ENCODE measurements around the gene ZRANB1. TPM values are rescaled to one million over a fixed set of nuclear protein-coding genes. Genes with fewer than 3 reads are reported as not detected.
"Not testable (repeated sequence)": the region's sequence is repeated elsewhere in the genome, so short reads cannot be mapped to it uniquely, and the experiment has no call there.

Gene ZRANB1
- total RNA-seq, 2 experiments from 2014 or later = 21.2 to 22.2 TPM

DNA sequence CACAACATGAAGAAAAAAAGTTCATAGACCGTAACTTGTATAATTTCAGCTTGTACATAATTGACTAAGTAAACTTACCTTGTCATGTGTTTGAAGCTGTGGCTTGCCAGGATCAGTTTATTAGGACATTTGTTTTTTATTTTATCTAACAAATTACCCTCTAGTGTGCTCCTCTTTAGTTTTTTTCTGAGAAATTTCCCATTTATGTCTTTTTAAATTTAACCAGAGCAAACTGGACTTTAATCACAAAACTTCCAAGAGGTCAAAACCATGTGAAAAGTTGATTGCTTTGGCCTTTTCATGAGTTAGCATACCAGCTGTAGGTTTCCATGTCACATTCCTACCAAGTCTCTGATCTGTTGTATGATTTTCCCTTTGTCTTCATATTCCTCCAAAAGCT lies 42.5 kb downstream of the ZRANB1 start:
- no peak overlapping the region for H3K27ac Mint-ChIP-seq
- DNase-seq (no peak), ATAC-seq (ENCODE audit: poor library complexity) (no peak)
- Histone ChIP-seq H3K4me3 (ENCODE audit: low read length) (no peak overlapping the region), H3K9me3 (ENCODE audit: control insufficient read depth in 1 of 2, insufficient read depth in 1 of 2, low read length in 2 of 2) (no peaks in the 10 kb centered on the region), H3K27me3 (ENCODE audit: control insufficient read depth in 1 of 2, insufficient read depth in 2 of 2, low read length in 2 of 2) (no peaks in the 10 kb centered on the region), H3K27ac (ENCODE audit: low read depth in 1 of 2, low read length in 2 of 2) (no peak overlapping the region), H3K4me1 (ENCODE audit: insufficient read depth, low read length) (no peaks in the 10 kb centered on the region), H3K36me3 (ENCODE audit: insufficient read depth, low read length) (peaks cover 63% of the 10 kb centered on the region)
- TF ChIP-seq, protein P1, sequence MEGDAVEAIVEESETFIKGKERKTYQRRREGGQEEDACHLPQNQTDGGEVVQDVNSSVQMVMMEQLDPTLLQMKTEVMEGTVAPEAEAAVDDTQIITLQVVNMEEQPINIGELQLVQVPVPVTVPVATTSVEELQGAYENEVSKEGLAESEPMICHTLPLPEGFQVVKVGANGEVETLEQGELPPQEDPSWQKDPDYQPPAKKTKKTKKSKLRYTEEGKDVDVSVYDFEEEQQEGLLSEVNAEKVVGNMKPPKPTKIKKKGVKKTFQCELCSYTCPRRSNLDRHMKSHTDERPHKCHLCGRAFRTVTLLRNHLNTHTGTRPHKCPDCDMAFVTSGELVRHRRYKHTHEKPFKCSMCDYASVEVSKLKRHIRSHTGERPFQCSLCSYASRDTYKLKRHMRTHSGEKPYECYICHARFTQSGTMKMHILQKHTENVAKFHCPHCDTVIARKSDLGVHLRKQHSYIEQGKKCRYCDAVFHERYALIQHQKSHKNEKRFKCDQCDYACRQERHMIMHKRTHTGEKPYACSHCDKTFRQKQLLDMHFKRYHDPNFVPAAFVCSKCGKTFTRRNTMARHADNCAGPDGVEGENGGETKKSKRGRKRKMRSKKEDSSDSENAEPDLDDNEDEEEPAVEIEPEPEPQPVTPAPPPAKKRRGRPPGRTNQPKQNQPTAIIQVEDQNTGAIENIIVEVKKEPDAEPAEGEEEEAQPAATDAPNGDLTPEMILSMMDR (IDR thresholded peaks at IDR 0.05) = no peak
- intact Hi-C loops (cut with DNase I, micrococcal nuclease) = loop anchor here in 1 of 2 experiments (5.0 kb wide), 1 partner anchor 57 kb away; no protein-coding TSS in a partner anchor
- no peaks in the 10 kb centered on the region for H3K27me3 Mint-ChIP-seq
- no peak overlapping the region for H3K4me3 Mint-ChIP-seq
- ChIA-PET POLR2A (no interaction called here), CTCF (no interaction called here)
- peaks cover 96% of the 10 kb centered on the region for H3K36me3 Mint-ChIP-seq (ENCODE audit: low read depth)
- no peaks in the 10 kb centered on the region for H3K4me1 Mint-ChIP-seq (ENCODE audit: low read depth)
- H3K9me3 Mint-ChIP-seq = no peaks in the 10 kb centered on the region

DNA sequence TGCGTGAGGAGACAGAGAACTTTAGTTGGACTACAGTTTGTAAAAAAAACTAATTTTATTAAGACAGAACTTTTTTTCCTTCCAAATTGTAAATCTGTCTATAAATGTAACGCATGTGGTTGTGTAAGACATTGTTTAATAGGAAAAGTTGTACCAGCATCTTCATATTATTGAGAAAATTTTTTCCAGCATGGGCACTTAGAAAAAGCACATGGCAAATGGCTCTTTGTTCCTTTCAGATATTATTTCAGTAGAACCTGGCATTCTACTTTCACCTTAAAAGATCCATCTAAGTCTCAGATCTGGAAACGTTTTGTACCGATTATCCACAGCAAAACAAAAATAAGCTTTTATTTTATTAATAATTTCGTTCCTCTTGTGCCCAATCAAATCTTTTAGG lies 43.2 kb downstream of the ZRANB1 start:
- Mint-ChIP-seq H3K36me3 (ENCODE audit: low read depth) (peaks cover 92% of the 10 kb centered on the region), H3K27ac (no peak overlapping the region), H3K4me1 (ENCODE audit: low read depth) (no peaks in the 10 kb centered on the region), H3K27me3 (no peaks in the 10 kb centered on the region), H3K9me3 (no peaks in the 10 kb centered on the region), H3K4me3 (no peak overlapping the region)
- POLR2A ChIA-PET = no interaction called here
- Histone ChIP-seq H3K4me1 (ENCODE audit: insufficient read depth, low read length) (no peaks in the 10 kb centered on the region), H3K27ac (ENCODE audit: low read depth in 1 of 2, low read length in 2 of 2) (no peak overlapping the region), H3K4me3 (ENCODE audit: low read length) (no peak overlapping the region), H3K27me3 (ENCODE audit: control insufficient read depth in 1 of 2, insufficient read depth in 2 of 2, low read length in 2 of 2) (no peaks in the 10 kb centered on the region), H3K36me3 (ENCODE audit: insufficient read depth, low read length) (peaks cover 62% of the 10 kb centered on the region), H3K9me3 (ENCODE audit: control insufficient read depth in 1 of 2, insufficient read depth in 1 of 2, low read length in 2 of 2) (no peaks in the 10 kb centered on the region)
- CTCF ChIA-PET = no interaction called here
- ATAC-seq (ENCODE audit: poor library complexity) = no peak
- no peak for DNase-seq
- intact Hi-C loops (cut with DNase I, micrococcal nuclease) = no loop called here
- TF ChIP-seq, protein P1 (IDR thresholded peaks at IDR 0.05) = no peak

DNA sequence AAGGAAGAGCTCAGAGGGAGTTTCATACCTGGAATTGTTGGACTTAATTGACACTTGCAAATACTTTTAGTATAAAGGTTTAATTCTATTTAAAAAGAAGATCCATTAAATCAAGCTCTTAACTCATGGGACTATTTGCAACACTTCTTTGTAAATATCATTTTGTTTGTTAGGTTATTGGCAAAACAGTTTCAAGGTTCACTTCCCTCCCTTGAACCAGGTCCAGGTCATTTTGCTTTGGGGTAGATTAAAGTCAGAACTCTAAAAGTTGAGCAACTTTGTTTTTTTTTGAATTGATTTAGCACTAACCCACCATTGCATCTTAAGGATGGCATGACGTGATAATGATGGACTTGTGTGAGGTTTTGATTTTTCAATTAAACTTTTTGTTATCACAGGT lies 45.9 kb downstream of the ZRANB1 start:
- DNase-seq (no peak), ATAC-seq (ENCODE audit: poor library complexity) (no peak)
- Histone ChIP-seq H3K4me3 (ENCODE audit: low read length) (no peak overlapping the region), H3K27me3 (ENCODE audit: control insufficient read depth in 1 of 2, insufficient read depth in 2 of 2, low read length in 2 of 2) (no peaks in the 10 kb centered on the region), H3K9me3 (ENCODE audit: control insufficient read depth in 1 of 2, insufficient read depth in 1 of 2, low read length in 2 of 2) (no peaks in the 10 kb centered on the region), H3K27ac (ENCODE audit: low read depth in 1 of 2, low read length in 2 of 2) (no peak overlapping the region), H3K36me3 (ENCODE audit: insufficient read depth, low read length) (peaks cover 44% of the 10 kb centered on the region), H3K4me1 (ENCODE audit: insufficient read depth, low read length) (no peaks in the 10 kb centered on the region)
- Mint-ChIP-seq H3K4me3 (no peak overlapping the region), H3K36me3 (ENCODE audit: low read depth) (peaks cover 72% of the 10 kb centered on the region), H3K27ac (no peak overlapping the region), H3K9me3 (no peaks in the 10 kb centered on the region), H3K27me3 (no peaks in the 10 kb centered on the region), H3K4me1 (ENCODE audit: low read depth) (no peaks in the 10 kb centered on the region)
- TF ChIP-seq, protein P1 (IDR thresholded peaks at IDR 0.05) = no peak
- ChIA-PET POLR2A (no interaction called here), CTCF (no interaction called here)
- intact Hi-C loops (cut with DNase I, micrococcal nuclease) = no loop called here

DNA sequence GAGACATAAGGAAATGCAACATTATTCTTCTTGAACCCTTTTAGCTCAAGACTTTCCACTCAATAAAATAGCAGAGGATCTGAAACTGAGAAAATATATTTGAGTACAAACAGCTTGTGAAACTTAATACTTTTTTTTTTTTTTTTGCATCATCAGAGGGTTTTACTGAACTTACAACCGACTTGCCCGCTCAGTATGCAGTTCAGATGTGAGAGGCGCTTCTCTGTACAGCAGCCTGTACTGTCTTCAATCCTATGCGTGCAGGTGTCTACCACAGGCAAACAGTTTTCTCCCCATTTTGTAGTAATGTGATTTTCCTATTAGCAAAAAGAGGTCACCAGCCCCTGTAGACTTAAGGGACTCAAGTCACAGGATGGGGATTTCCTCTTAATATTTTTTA lies 46.8 kb downstream of the ZRANB1 start:
- peaks cover 62% of the 10 kb centered on the region for H3K36me3 Mint-ChIP-seq (ENCODE audit: low read depth)
- H3K9me3 ChIP-seq (ENCODE audit: control insufficient read depth in 1 of 2, insufficient read depth in 1 of 2, low read length in 2 of 2); H3K4me1 ChIP-seq (ENCODE audit: insufficient read depth, low read length); H3K4me1 Mint-ChIP-seq (ENCODE audit: low read depth); H3K9me3 Mint-ChIP-seq; POLR2A ChIA-PET; DNase-seq; H3K4me3 Mint-ChIP-seq; H3K4me3 ChIP-seq (ENCODE audit: low read length); intact Hi-C loops (cut with DNase I, micrococcal nuclease); H3K27ac Mint-ChIP-seq; H3K27ac ChIP-seq (ENCODE audit: low read depth in 1 of 2, low read length in 2 of 2); H3K27me3 ChIP-seq (ENCODE audit: control insufficient read depth in 1 of 2, insufficient read depth in 2 of 2, low read length in 2 of 2); CTCF ChIA-PET; H3K27me3 Mint-ChIP-seq; ATAC-seq (ENCODE audit: poor library complexity): not testable (repeated sequence)
- H3K36me3 ChIP-seq (ENCODE audit: insufficient read depth, low read length) = peaks cover 35% of the 10 kb centered on the region
